Lower lobe of right lung (tissue), 2 donors: ENCODE measurements around the gene POSTN. TPM values are rescaled to one million over a fixed set of nuclear protein-coding genes. Genes with fewer than 3 reads are reported as not detected.
"Not testable (repeated sequence)": the region's sequence is repeated elsewhere in the genome, so short reads cannot be mapped to it uniquely, and the experiment has no call there.

ENCODE experiments used
- ATAC-seq, 2 donors: fragments of 200-7000 bp; cut with Tn5 transposase; one replicate each; pipeline ENCODE4 v1.9.1; 2020 to 2022; ENCODE audit warnings: mild to moderate bottlenecking in 2 of 2, moderate library complexity in 2 of 2
- DNase-seq: peaks from one replicate; pipeline ENCODE4 v3.0.0-alpha.2; 2020
- H3K27ac ChIP-seq: fragments of 200-600 bp; one replicate; pipeline ENCODE4 v1.8.0; 2022
- H3K27me3 ChIP-seq: fragments of 200-600 bp; one replicate; pipeline ENCODE4 v1.8.0; 2022; ENCODE audit warnings: low read depth
- H3K36me3 ChIP-seq: fragments of 200-600 bp; one replicate; pipeline ENCODE4 v1.8.0; 2022; ENCODE audit warnings: mild to moderate bottlenecking
- H3K4me1 ChIP-seq: fragments of 200-600 bp; one replicate; pipeline ENCODE4 v1.8.0; 2022
- H3K4me3 ChIP-seq: fragments of 200-600 bp; one replicate; pipeline ENCODE4 v1.8.0; 2022; ENCODE audit warnings: mild to moderate bottlenecking
- H3K9me3 ChIP-seq: fragments of 200-600 bp; one replicate; pipeline ENCODE4 v1.8.0; 2022
- CTCF ChIP-seq: fragments of 200-600 bp; IDR thresholded peaks from one replicate; pipeline ENCODE4 v1.8.0; 2022; ENCODE audit warnings: antibody characterized with exemption, mild to moderate bottlenecking
- intact Hi-C: fragments of 100-400 bp; cut with DNase I; formaldehyde crosslinking; loops from one replicate; pipeline ENCODE4 v1.11.0; 2022
- total RNA-seq: library from RNA; stranded (reverse); fragmentation: NEBNext Ultra II Directional; extraction: Animal tissue kit (Norgen Biotek cat#: 25700); gene quantifications from one replicate; pipeline ENCODE4 v1.2.1, GENCODE V29; 2021
- donor health status: DM: no; HTN: yes; CAD: no; lungs with severe emphysema.

POSTN gene
- total RNA-seq, 1 donor from 2014 or later = 14.5 TPM

GRCh38 chr13:37585541-37585940 is 13.0 kb downstream of the POSTN start:
- no peak for TF ChIP-seq CTCF
- Histone ChIP-seq H3K4me1 (no peaks in the 10 kb centered on the region), H3K4me3 (no peak overlapping the region), H3K27me3 (no peaks in the 10 kb centered on the region), H3K9me3 (no peaks in the 10 kb centered on the region), H3K27ac (no peak overlapping the region), H3K36me3 (no peaks in the 10 kb centered on the region)
- ATAC-seq (no peak), DNase-seq (no peak)
- intact Hi-C loops = no loop called here

- ATAC-seq (no peak), DNase-seq (no peak)
- TF ChIP-seq CTCF = no peak
- Histone ChIP-seq H3K9me3 (no peaks in the 10 kb centered on the region), H3K4me1 (no peaks in the 10 kb centered on the region), H3K36me3 (no peaks in the 10 kb centered on the region), H3K27me3 (no peaks in the 10 kb centered on the region), H3K27ac (no peak overlapping the region), H3K4me3 (no peak overlapping the region)
- intact Hi-C loops = no loop called here
Observed at GRCh38 chr13:37576601-37577000, 22.0 kb downstream of the POSTN start.

GRCh38 chr13:37565425-37565824 is 33.1 kb downstream of the POSTN start:
- Histone ChIP-seq H3K4me1 (no peaks in the 10 kb centered on the region), H3K36me3 (no peaks in the 10 kb centered on the region), H3K9me3 (no peaks in the 10 kb centered on the region), H3K27me3 (no peaks in the 10 kb centered on the region), H3K27ac (no peak overlapping the region), H3K4me3 (no peak overlapping the region)
- intact Hi-C loops = no loop called here
- DNase-seq = no peak
- ATAC-seq = no peak
- no peak for TF ChIP-seq CTCF

GRCh38 chr13:37561031-37561430 is 37.5 kb downstream of the POSTN start:
- H3K27ac ChIP-seq = no peak overlapping the region
- ATAC-seq (no peak), DNase-seq (no peak)
- TF ChIP-seq CTCF = no peak
- intact Hi-C loops = no loop called here
- H3K36me3 ChIP-seq = no peaks in the 10 kb centered on the region
- H3K4me3 ChIP-seq = no peak overlapping the region
- no peaks in the 10 kb centered on the region for H3K4me1 ChIP-seq
- peaks cover 7% of the 10 kb centered on the region for H3K9me3 ChIP-seq
- H3K27me3 ChIP-seq = no peaks in the 10 kb centered on the region

DNA sequence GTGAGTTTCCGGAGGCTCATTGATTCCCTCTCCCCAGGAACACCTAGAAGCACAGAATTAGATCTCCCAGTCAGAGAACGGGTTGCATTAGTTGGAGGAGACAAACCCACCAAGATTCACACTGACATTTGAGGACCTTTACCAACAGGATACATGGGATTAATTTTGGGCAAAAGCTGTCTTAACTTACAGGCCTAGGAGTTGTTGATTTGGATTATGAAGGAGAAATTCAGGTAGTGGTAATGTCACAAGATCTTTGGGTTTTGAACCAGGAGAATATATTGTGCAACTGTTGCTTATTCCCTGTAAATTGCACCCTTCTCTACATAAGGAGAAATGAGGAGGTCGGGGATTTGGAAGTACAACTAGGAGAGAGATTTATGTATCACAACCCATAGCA is 38.0 kb downstream of the POSTN start:
- H3K4me1 ChIP-seq = no peaks in the 10 kb centered on the region
- H3K36me3 ChIP-seq = no peaks in the 10 kb centered on the region
- DNase-seq = no peak
- intact Hi-C loops = no loop called here
- H3K27me3 ChIP-seq = no peaks in the 10 kb centered on the region
- H3K4me3 ChIP-seq = no peak overlapping the region
- no peak for TF ChIP-seq CTCF
- no peak overlapping the region for H3K27ac ChIP-seq
- ATAC-seq = no peak
- peaks cover 7% of the 10 kb centered on the region for H3K9me3 ChIP-seq

GRCh38 chr13:37558766-37559165 is 39.8 kb downstream of the POSTN start:
- H3K4me1 ChIP-seq, H3K27ac ChIP-seq, DNase-seq, H3K9me3 ChIP-seq, H3K27me3 ChIP-seq, H3K36me3 ChIP-seq, ATAC-seq, intact Hi-C loops, H3K4me3 ChIP-seq: not testable (repeated sequence)
